K562 (cell line): ENCODE data around the gene FAM222A. TPM values are rescaled to one million over a fixed set of nuclear protein-coding genes. Genes with fewer than 3 reads are reported as not detected.

Experiments
- ETS2 ChIP-seq: IDR thresholded peaks from 2 replicates; pipeline ENCODE4 v1.6.1; 2016; ENCODE audit warnings: borderline replicate concordance, missing genetic modification characterization, mild to moderate bottlenecking, moderate library complexity, missing compliant biosample characterization; ENCODE audit not compliant: poor library complexity, severe bottlenecking
- L3MBTL2 ChIP-seq: fragments of 450-650 bp; IDR thresholded peaks from 2 replicates; pipeline ENCODE4 v1.6.1; 2016; ENCODE audit warnings: mild to moderate bottlenecking, moderate library complexity
- MAFF ChIP-seq: IDR thresholded peaks from 2 replicates; pipeline ENCODE4 v1.6.1; 2012; ENCODE audit warnings: low read length, improper control_type of control experiment
- MEF2D ChIP-seq: conservative IDR thresholded peaks from 2 replicates; pipeline ENCODE4 v1.6.1; 2016; ENCODE audit warnings: low read depth, missing genetic modification characterization, missing compliant biosample characterization
- NFIC ChIP-seq: fragments of 450-650 bp; IDR thresholded peaks from 2 replicates; pipeline ENCODE4 v1.6.1; 2017; ENCODE audit warnings: mild to moderate bottlenecking, inconsistent platforms
- POLR2H ChIP-seq: IDR thresholded peaks from 2 replicates; pipeline ENCODE4 v1.6.1; 2016; ENCODE audit warnings: missing genetic modification characterization, low read depth, mild to moderate bottlenecking, control low read depth, missing compliant biosample characterization, moderate library complexity
- REST ChIP-seq, 2 experiments: fragments of 450-650 bp; formaldehyde crosslinking in 1 of 2; IDR thresholded peaks; 2 replicates each; pipeline versions ENCODE4 v1.4.0 to v1.6.1; 2014 to 2020; ENCODE audit warnings: mild to moderate bottlenecking in 2 of 2, borderline replicate concordance in 1 of 2, low read depth in 1 of 2
- SRSF3 ChIP-seq: fragments of 200-400 bp; formaldehyde crosslinking; IDR thresholded peaks from 2 replicates; pipeline ENCODE4 v1.6.1; 2016; ENCODE audit warnings: mild to moderate bottlenecking, low read length, moderate library complexity; ENCODE audit not compliant: insufficient read depth
- TEAD2 ChIP-seq: fragments of 450-650 bp; IDR thresholded peaks from 2 replicates; pipeline ENCODE4 v1.6.1; 2016; ENCODE audit warnings: missing genetic modification characterization, control low read depth, missing compliant biosample characterization
- TOE1 ChIP-seq, 2 experiments: fragments of 450-650 bp in 1 of 2; sonication (generic) in 1 of 2; formaldehyde crosslinking in 1 of 2; IDR thresholded peaks; 2 replicates each; pipeline versions ENCODE4 v1.7.1 to v1.8.0; 2016 to 2022; ENCODE audit warnings: borderline replicate concordance in 2 of 2, mild to moderate bottlenecking in 2 of 2, antibody characterized with exemption in 1 of 2, inconsistent platforms in 1 of 2, low read depth in 1 of 2, missing genetic modification reagents in 1 of 2, moderate library complexity in 1 of 2
- ZBTB5 ChIP-seq: fragments of 450-650 bp; IDR thresholded peaks from 2 replicates; pipeline ENCODE4 v1.6.1; 2017; ENCODE audit warnings: antibody characterized with exemption
- ZNF431 ChIP-seq: sonication (generic); formaldehyde crosslinking; IDR thresholded peaks from 2 replicates; pipeline ENCODE4 v1.8.0; 2022; ENCODE audit warnings: mild to moderate bottlenecking, missing genetic modification reagents
- polyA plus RNA-seq, 8 experiments: library from polyadenylated mRNA; depleted of rRNA in 4 of 8; stranded (reverse) in 5 of 8; unstranded in 3 of 8; fragments of >200 nt; fragmentation: Nextera tagmentation in 2 of 8; fragmentation: Illumina TruSeq in 1 of 8; extraction: Ambion mirVana in 2 of 8; extraction: Trizol in 1 of 8; gene quantifications; 2 replicates each; pipeline versions ENCODE4 v1.2.1 to v1.2.3, GENCODE V29; 2011 to 2014; ENCODE audit warnings: inconsistent platforms in 1 of 8, missing spikeins in 1 of 8
- total RNA-seq, 7 experiments: library from RNA; depleted of rRNA in 6 of 7; stranded (reverse); fragments of >200 nt in 6 of 7; fragmentation: Illumina TruSeq in 2 of 7; extraction: Trizol in 2 of 7; gene quantifications; 2 replicates each; pipeline versions ENCODE4 v1.2.1 to v1.2.3, GENCODE V29; 2011 to 2021; ENCODE audit warnings: low replicate concordance in 1 of 7

The FAM222A gene
- total and polyA plus RNA-seq, 9 of the 15 experiments (the other 6 are each of a cell fraction or from before 2014, with no cell fraction given), result 0.03 to 0.36 (median 0.12) TPM; not detected in 1

GRCh38 chr12:109739747-109740693 is 26.4 kb downstream of the FAM222A start (continued):
- TF ChIP-seq REST (IDR thresholded peaks at IDR 0.05; ENCODE audit: borderline replicate concordance) (no peak; the same call in 1 of the 2 replicates), REST (CRISPR knock-in tag; IDR thresholded peaks at IDR 0.05; ENCODE audit: low read depth) (no peak), L3MBTL2 (no peak), MEF2D (tag) (no peak), TOE1 (IDR thresholded peaks at IDR 0.05; ENCODE audit: borderline replicate concordance) (no peak), TOE1 (CRISPR knock-in tag; IDR thresholded peaks at IDR 0.05; ENCODE audit: borderline replicate concordance, low read depth) (no peak), ZNF431 (no peak), NFIC (peak; percentile 72), SRSF3 (no peak), TEAD2 (tag) (no peak), MAFF (no peak), POLR2H (no peak), ETS2 (tag) (no peak), ZBTB5 (no peak)
